Panc1 (cell line): Measurements from ENCODE around the gene UNC80. TPM values are rescaled to one million over a fixed set of nuclear protein-coding genes. Genes with fewer than 3 reads are reported as not detected.

Experiments used
- ATAC-seq: fragments of 200-7000 bp; cut with Tn5 transposase; 2 replicates; pipeline ENCODE4 v1.9.1; 2020; ENCODE audit warnings: mild to moderate bottlenecking, moderate library complexity
- BruUV-seq: library from RNA; stranded (reverse); fragments of 400-500 nt; replicated peaks from 2 replicates; lab custom pipeline; 2021; lab: Mats Ljungman, UMichigan
- CTCF ChIA-PET: fragments of 300-600 bp; sonication (Branson Sonifier 250); formaldehyde crosslinking; loops from one replicate; lab custom pipeline; 2022; ENCODE audit warnings: antibody characterized with exemption; lab: Charles Lee
- POLR2A ChIA-PET: fragments of 300-600 bp; sonication (Branson Sonifier 250); formaldehyde crosslinking; loops from one replicate; lab custom pipeline; 2022; ENCODE audit warnings: antibody characterized with exemption; lab: Charles Lee
- DNase-seq: peaks from one replicate; pipeline ENCODE4 v3.0.0-alpha.2; 2010; ENCODE audit warnings: low read depth, low spot score
- H3K27ac ChIP-seq: 2 replicates; pipeline ENCODE4 v1.5.1; 2011; ENCODE audit warnings: mild to moderate bottlenecking, low read length, inconsistent platforms
- H3K27me3 ChIP-seq: fragments of 200-500 bp; sonication (Bioruptor generic); 2 replicates; pipeline ENCODE4 v1.6.0; 2014; ENCODE audit warnings: low read length, inconsistent platforms; ENCODE audit not compliant: control insufficient read depth, insufficient read depth
- H3K36me3 ChIP-seq: fragments of 200-500 bp; sonication (Bioruptor generic); 2 replicates; pipeline ENCODE4 v1.5.1; 2014; ENCODE audit warnings: inconsistent platforms, mild to moderate bottlenecking, low read length, moderate library complexity; ENCODE audit not compliant: control insufficient read depth, insufficient read depth
- H3K4me1 ChIP-seq: 2 replicates; pipeline ENCODE4 v1.5.1; 2011; ENCODE audit warnings: inconsistent platforms, mild to moderate bottlenecking, low read length, moderate library complexity; ENCODE audit not compliant: control insufficient read depth, insufficient read depth
- H3K4me3 ChIP-seq, 2 experiments: 2 replicates each; pipeline ENCODE4 v1.5.1; 2011 to 2012; ENCODE audit warnings: low read depth in 2 of 2, low read length in 2 of 2, mild to moderate bottlenecking in 2 of 2, inconsistent platforms in 1 of 2, moderate library complexity in 1 of 2
- H3K9me3 ChIP-seq: fragments of 200-500 bp; sonication (Bioruptor generic); 2 replicates; pipeline ENCODE4 v1.5.1; 2014; ENCODE audit warnings: low read depth, mild to moderate bottlenecking, inconsistent platforms, low read length, moderate library complexity; ENCODE audit not compliant: control insufficient read depth, insufficient read depth
- POLR2AphosphoS5 ChIP-seq: IDR thresholded peaks from 2 replicates; pipeline ENCODE4 v1.6.1; 2012; ENCODE audit warnings: mild to moderate bottlenecking, low read depth, low read length, moderate library complexity
- SIN3A ChIP-seq: IDR thresholded peaks from 2 replicates; pipeline ENCODE4 v1.6.1; 2012; ENCODE audit warnings: low read depth, mild to moderate bottlenecking, low read length, moderate library complexity, borderline replicate concordance; ENCODE audit not compliant: insufficient read depth
- TCF7L2 ChIP-seq: IDR thresholded peaks from 2 replicates; pipeline ENCODE4 v1.6.1; 2011; ENCODE audit warnings: mild to moderate bottlenecking, low read depth, low read length, inconsistent platforms
- in situ Hi-C: cut with HindIII; loops from 2 replicates; pipeline ENCODE4 v1.10.0; 2016; ENCODE audit warnings: low sequenced_read_pairs, low pct_unique_long_range_greater_than_20kb
- intact Hi-C: fragments of 100-400 bp; cut with micrococcal nuclease; formaldehyde crosslinking; loops from one replicate; pipeline ENCODE4 v1.10.0; 2022; ENCODE audit not compliant: unreplicated experiment
- total RNA-seq: library from RNA; stranded (reverse); gene quantifications from one replicate; pipeline ENCODE4 v1.2.1, GENCODE V29; 2021; ENCODE audit not compliant: unreplicated experiment
- TF ChIP-seq, protein P1 (sequence below): fragments of 450-650 bp; IDR thresholded peaks from 2 replicates; pipeline ENCODE4 v1.5.1; 2017; ENCODE audit warnings: mild to moderate bottlenecking
- TF ChIP-seq, protein P2 (sequence below), 2 experiments: IDR thresholded peaks; 2 replicates each; pipeline ENCODE4 v1.6.1; 2011 to 2012; ENCODE audit warnings: low read depth in 2 of 2, control low read depth in 1 of 2, low read length in 1 of 2, mild to moderate bottlenecking in 1 of 2, moderate library complexity in 1 of 2; ENCODE audit not compliant: insufficient read depth in 1 of 2

Gene UNC80
- total RNA-seq, 1 experiment from 2014 or later: 0.08 TPM

DNA sequence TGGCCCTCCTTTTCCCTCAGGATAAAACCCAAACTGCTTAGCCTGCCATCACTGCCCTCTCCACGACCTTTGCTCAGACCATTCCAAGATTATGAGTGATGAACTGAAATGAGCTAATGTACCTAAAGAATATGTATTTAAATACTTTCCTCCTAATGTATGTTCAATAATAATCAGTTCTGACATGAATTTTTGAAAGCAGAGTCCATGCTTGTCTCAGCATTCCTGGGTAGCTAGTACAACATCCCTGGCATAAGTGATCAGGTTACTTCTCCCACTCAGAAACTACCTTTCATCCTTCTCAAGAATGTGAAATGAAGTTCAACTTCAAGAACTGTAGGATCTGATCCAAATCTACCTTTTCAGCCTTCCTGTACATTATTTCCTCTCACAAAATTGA is 103.6 kb downstream of the UNC80 start:
- Histone ChIP-seq H3K27me3 (no peaks in the 10 kb centered on the region), H3K36me3 (no peaks in the 10 kb centered on the region), H3K4me3 (no peak overlapping the region), H3K9me3 (no peaks in the 10 kb centered on the region), H3K4me1 (no peaks in the 10 kb centered on the region), H3K27ac (no peak overlapping the region)
- CTCF ChIA-PET: no interaction called here
- in situ Hi-C loops (no loop called here), intact Hi-C loops (no loop called here)
- no TSS peak for BruUV-seq
- ATAC-seq (no peak), DNase-seq (no peak)
- TF ChIP-seq SIN3A (no peak), POLR2AphosphoS5 (no peak), TCF7L2 (no peak)
- TF ChIP-seq, protein P1, sequence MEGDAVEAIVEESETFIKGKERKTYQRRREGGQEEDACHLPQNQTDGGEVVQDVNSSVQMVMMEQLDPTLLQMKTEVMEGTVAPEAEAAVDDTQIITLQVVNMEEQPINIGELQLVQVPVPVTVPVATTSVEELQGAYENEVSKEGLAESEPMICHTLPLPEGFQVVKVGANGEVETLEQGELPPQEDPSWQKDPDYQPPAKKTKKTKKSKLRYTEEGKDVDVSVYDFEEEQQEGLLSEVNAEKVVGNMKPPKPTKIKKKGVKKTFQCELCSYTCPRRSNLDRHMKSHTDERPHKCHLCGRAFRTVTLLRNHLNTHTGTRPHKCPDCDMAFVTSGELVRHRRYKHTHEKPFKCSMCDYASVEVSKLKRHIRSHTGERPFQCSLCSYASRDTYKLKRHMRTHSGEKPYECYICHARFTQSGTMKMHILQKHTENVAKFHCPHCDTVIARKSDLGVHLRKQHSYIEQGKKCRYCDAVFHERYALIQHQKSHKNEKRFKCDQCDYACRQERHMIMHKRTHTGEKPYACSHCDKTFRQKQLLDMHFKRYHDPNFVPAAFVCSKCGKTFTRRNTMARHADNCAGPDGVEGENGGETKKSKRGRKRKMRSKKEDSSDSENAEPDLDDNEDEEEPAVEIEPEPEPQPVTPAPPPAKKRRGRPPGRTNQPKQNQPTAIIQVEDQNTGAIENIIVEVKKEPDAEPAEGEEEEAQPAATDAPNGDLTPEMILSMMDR: no peak
- TF ChIP-seq, protein P2, sequence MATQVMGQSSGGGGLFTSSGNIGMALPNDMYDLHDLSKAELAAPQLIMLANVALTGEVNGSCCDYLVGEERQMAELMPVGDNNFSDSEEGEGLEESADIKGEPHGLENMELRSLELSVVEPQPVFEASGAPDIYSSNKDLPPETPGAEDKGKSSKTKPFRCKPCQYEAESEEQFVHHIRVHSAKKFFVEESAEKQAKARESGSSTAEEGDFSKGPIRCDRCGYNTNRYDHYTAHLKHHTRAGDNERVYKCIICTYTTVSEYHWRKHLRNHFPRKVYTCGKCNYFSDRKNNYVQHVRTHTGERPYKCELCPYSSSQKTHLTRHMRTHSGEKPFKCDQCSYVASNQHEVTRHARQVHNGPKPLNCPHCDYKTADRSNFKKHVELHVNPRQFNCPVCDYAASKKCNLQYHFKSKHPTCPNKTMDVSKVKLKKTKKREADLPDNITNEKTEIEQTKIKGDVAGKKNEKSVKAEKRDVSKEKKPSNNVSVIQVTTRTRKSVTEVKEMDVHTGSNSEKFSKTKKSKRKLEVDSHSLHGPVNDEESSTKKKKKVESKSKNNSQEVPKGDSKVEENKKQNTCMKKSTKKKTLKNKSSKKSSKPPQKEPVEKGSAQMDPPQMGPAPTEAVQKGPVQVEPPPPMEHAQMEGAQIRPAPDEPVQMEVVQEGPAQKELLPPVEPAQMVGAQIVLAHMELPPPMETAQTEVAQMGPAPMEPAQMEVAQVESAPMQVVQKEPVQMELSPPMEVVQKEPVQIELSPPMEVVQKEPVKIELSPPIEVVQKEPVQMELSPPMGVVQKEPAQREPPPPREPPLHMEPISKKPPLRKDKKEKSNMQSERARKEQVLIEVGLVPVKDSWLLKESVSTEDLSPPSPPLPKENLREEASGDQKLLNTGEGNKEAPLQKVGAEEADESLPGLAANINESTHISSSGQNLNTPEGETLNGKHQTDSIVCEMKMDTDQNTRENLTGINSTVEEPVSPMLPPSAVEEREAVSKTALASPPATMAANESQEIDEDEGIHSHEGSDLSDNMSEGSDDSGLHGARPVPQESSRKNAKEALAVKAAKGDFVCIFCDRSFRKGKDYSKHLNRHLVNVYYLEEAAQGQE (IDR thresholded peaks at IDR 0.05; ENCODE audit: insufficient read depth in 1 of 2, low read depth in 2 of 2, low read length in 1 of 2): no peak
- POLR2A ChIA-PET: no interaction called here

DNA sequence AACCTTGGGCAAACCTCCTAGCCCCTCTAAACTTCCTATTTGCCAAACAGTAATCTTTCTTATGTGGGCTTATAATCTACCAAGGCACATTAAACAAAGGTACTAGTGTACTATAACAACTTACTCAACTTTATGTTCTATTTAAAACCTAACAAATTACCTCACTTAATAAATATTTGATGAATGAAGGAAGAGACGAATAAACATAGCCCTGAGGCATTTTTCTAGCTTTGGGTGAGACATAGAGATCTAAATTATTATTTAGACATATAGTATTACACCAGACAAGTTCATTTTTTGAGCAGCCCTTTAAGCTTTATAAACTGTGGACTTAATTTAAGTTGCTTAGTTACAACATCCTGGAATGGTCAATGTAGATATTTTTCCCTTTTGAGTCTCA is 104.6 kb downstream of the UNC80 start:
- Histone ChIP-seq H3K9me3 (no peaks in the 10 kb centered on the region), H3K27me3 (no peaks in the 10 kb centered on the region), H3K4me1 (no peaks in the 10 kb centered on the region), H3K4me3 (no peak overlapping the region), H3K27ac (no peak overlapping the region), H3K36me3 (no peaks in the 10 kb centered on the region)
- ATAC-seq (no peak), DNase-seq (no peak)
- BruUV-seq: no TSS peak
- intact Hi-C loops: no loop called here
- POLR2A ChIA-PET: no interaction called here
- CTCF ChIA-PET: no interaction called here
- in situ Hi-C loops: no loop called here
- TF ChIP-seq POLR2AphosphoS5 (no peak), SIN3A (no peak), TCF7L2 (no peak)
- TF ChIP-seq, protein P2 (IDR thresholded peaks at IDR 0.05; ENCODE audit: insufficient read depth in 1 of 2, low read depth in 2 of 2, low read length in 1 of 2): no peak
- TF ChIP-seq, protein P1: no peak
